Embryonic facial prominence (tissue), 1 donor: Measurements from ENCODE around the gene LAD1.

Experiments
- DNase-seq: peaks from one replicate; pipeline ENCODE4 v3.0.0-alpha.2; 2016; ENCODE audit errors: extremely low spot score

The LAD1 gene

DNA sequence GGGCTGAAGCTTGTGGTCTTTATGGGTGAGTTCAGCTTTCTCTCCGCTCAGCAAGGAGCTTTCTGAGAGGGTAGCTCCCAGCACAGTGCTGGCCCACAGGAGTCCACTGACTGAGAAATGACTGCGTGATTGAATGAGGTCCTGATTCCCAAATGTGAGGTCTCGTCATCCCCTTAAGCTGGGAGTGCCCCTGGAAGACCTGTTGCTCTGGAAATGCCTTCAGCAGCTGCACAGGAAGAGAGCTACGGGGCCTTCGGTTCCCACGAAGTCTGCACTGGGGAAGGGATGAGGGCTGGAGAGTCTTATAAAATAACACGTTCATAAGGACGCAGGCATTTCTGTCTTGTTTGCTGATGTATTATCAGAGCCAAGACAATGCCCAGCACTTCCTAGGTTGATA, 35.7 kb downstream of the LAD1 start:
- DNase-seq = no peak

DNA sequence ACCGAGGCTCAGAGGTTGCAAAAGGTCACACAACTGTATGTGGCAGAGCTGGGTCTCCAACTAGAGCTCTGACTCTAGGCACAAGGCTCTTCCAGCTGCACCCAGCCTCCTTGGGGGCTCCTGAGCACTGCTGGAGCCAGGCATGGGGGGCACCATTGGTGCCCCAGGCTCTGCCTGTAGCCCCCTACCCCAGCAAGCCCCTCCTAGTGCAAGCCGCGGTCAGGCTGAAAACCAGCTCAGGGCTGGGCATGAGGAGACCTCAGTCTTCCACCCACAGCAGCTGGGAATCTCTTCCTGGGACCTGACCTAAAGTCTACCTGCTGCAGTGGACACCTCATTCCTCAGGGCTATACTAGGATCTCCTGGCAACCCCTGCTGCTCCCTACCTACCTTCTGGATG, 36.2 kb downstream of the LAD1 start:
- DNase-seq = no peak

DNA sequence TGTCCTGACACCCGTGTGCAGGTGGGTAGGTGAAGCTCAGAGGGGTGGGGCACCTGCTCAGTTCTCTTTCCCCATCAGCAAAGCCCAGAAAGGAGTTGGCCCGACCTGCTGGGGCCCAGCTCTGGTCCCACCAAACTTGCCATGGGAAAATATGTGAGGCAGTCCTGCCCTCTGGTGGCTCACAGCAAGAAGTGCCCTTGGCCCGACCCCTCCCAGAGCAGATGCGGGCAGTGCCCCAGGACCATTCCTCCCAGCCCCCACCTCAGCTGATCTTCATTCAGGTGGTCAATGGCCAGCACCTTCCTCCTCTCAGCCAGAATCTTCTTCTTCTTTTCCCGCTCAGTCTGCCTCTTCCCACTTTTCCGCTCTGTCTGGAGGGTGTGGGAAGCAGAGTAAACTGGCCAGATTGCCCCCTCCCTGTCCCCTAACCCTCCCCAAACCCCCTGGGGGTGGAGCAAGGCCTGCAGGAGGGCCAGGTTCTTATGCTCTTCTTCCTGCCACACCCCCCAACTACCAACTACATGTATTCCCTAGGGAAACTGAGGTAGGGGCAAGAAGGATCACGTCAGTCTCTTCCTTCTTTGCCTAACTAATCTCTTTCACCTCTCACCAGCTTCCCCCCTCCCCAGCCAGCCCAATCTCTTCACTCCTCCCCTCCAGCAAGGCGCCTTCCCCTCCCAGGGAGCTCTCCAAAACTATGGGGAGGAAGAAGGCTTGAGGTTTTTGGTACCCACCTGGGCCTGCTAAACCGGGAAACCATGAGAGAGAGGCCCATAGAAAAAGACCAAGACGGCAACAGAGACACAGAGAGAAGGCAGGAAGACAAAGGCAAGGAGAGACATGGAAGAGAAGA, 37.2 kb downstream of the LAD1 start:
- DNase-seq = no peak

DNA sequence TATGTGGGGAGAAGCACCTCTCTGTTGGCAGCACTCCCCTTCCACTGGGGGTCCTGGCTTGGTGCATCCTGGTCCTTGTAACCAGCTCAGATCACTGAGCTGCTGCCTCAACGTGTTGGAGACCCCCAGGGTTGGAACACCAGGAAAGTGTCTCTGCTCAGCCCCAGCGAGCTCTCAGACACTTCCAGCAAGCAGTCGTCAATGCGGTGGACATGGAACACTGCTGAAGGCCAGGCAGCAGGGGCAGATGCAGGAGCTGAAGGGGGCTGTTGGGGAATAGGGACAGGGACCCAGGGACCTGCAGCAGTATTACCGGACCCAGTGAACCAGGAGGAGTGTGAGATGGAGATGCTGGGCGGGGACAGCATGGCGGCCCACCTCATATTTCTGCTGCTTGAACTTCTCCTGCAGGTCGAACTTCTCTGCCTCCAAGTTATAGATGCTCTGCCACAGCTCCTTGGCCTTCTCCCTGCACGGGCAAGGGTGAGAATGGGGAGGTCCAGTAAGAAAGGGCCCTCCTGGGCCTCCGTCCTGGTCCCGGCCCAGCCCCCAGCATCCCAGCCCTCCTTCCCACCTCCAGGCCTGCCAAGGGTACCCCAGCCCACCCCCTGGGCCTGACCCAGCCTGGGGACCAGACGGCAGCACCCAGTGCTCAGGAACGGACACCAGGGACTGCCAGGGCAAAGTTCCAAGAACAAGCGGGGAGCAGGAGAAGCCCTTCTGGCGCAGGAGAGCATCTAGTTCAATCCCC, 38.0 kb downstream of the LAD1 start:
- no peak for DNase-seq

DNA sequence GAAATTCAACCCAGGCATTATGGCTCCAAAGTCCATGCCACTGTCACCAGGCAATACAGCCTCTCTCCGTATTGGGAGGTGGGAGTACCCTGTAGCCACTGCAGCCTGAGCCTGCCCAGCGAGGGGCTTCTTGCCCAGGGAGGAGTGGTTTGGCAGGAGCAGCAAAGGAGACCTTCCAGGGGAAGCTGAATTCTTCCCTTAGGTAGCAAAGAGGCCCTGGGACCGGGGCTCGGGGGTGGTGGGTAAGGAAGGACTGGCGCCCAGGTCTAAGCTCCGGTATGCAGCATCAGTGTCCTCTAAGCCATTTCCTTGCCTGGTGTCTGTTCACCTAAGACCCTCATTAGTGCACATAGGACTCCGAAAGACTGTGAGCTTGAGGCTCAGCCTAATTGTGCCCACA, 38.6 kb downstream of the LAD1 start:
- DNase-seq = no peak

DNA sequence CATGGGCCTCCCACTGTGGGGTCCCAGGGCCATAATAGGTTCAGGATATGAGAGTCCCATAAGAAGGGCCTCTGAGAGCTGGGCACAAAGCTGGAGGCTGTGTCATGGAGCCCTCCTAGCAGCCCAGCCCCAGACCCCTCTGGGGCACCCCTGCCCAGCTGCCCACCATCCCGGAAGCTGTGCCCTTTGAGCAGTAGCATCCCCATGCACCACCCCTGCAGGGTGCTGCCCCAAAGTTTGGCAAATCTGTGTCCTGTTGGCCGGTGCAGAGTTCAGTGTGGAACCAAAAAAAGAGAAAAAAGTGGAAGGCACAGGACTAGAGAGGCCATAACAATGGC, 39.3 kb downstream of the LAD1 start:
- no peak for DNase-seq

DNA sequence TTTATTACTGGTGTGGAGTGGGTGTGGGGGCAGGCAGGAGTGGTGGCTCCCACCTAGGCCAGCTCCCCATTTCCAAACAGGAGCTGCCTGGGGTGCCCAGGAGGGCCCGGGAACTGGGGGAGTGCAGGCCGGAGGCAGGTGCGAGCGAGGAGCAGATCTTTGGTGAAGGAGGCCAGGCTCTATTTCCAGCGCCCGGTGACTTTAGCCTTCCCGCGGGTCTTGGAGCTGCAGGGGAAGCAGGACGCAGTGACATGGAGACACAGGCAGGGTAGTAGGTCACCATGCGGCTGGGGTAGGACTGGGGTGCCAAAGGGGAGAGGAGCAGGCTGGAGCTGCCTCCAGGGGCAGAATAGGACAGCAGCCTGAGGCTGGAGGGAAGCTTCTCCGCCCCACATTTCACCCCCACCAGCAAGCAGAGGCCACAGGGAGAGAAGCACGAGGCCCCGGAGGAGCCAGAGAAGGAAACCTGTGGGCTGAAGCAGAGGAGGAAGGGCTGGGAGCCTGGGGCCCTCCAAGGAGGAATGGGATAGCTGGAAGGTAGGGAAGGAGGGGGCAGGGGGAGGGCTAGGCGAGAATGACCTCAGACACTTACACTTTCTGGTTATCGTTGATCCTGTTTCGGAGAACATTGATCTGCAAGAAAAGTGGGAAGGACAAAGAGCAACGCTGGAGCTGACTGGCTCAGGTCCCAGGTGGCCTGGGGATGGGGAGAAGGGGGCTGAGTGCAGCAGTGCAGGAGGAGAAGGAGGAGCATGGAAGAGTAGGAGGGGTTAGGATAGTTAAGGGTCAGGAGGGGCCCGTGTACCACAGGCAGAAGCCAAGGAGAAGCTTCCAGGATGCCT, 39.9 kb downstream of the LAD1 start:
- DNase-seq = no peak

DNA sequence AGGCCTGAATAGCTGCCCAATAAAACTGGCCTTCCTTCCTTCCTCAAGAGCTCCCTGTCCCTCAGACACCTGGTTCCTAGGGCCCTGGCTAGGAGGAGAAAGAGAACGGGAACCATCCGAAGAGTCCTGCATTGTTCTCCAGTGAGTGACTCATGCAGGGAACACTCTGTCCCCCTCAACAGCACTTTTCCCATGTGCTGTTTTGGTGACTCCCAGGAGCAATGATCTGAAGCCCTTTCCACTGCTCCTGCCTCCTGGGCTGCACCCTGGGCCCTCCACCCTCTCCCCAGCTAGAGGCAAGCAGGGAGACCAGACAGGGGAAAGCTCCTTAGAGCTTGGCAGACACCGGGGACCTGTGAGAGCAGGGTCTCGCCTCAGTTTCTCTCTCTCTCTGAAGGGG, 40.5 kb downstream of the LAD1 start:
- no peak for DNase-seq

DNA sequence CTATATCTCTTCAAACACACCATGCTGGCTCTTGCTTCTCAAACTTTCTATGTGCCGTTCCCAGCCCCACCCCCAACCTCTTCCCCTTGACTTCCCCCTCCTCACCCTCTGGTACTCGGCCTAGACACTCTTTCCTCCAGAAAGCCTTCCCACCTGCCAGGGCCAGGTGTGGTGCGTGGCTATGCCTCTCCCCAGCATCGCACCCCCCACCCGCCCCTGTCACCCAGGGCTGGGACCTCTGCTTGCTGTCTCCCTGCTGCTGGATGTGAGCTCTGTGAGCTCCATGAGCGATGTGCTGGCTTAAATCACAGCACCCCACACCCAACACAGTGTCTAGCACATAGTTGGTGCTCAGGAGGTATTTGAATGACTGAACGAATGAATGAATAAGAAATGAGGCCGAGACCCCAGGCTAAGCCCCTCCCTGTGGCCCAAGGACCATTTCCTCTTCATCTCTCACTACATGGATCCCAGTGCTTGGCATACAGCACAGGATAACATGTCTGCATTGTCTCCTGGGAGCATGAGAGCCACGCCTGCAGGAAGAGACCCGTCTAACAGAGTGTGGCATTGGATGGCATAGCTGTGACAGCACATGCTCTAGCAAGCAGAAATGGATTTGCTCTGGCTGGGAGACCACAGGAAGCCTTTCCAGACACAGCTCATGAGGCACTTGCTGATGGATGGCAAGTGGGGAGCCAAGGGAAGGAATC, 41.3 kb downstream of the LAD1 start:
- no peak for DNase-seq

DNA sequence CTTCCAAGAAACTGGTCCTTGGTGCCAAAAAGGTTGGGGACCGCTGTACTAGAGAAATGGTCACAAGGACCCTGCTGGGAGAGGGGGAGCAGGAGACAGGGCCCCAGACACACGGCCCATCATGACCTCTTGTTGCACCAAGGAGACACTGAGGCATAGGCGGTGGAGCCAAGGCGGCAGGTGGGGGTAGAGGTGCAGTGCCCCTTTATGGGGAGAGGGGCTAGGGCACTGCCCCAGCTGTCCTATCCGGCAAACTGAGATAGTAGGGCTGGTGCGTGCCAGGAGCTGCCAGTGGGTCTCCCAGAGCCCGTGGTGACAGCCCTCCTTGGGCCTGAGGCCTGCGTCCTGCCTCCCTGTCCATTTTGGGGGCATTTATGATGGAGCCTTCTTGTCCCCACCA, 41.9 kb downstream of the LAD1 start:
- DNase-seq = no peak

DNA sequence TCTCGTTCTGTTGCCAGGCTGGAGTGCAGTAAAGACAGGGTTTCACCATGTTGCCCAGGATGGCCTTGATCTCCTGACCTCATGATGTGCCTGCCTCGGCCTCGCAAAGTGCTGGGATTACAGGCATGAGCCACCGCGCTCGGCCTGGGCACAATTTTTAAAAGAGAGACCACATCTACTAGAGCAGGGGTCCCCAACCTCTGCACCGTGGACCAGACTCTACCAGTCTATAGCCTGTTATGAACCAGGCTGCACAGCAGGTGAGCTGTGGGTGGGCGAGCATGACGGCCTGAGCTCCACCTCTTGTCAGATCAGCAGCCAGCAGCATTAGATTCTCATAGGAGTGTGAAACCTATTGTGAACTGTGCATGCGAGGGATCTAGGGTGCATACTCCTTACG, 42.4 kb downstream of the LAD1 start:
- no peak for DNase-seq

DNA sequence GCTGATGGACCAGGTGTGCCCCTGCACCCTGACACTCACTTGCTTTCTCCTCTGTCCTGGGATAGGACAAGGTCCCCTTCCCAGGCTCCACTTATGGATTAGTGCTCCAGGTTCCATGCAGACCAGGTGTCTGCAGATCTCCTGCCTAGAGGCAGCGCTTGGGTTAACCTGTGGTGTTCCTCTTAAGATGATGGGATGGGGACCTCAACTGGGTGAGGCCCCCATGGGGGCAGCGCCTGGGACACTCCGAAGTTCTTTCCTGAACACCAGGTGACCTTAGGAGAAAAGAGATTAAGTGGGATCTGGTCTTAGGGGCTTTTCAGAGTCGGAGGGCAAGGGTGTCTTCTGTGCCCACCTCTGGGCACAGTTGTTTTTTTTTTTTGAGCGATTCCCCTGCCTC, 42.9 kb downstream of the LAD1 start:
- no peak for DNase-seq

DNA sequence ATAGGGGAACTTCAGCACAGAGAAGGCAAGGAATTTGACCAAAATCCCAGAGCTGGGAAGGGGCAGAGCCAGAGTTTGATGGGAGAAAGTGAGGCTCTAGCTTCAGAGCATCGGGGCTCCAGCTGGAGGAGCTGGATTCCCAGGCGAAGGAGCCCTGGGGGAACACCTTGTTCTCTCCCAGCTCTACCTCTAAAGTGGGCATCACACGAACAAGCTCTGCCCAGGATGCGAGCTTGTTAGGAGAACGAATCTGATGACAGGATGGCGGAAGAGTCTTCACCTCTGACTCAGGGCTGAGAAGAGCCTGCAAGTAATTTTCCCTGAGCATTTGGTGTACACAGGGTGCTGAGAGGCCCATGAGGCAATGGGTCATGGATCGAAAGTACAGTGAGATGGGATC, 43.7 kb downstream of the LAD1 start:
- DNase-seq = no peak

DNA sequence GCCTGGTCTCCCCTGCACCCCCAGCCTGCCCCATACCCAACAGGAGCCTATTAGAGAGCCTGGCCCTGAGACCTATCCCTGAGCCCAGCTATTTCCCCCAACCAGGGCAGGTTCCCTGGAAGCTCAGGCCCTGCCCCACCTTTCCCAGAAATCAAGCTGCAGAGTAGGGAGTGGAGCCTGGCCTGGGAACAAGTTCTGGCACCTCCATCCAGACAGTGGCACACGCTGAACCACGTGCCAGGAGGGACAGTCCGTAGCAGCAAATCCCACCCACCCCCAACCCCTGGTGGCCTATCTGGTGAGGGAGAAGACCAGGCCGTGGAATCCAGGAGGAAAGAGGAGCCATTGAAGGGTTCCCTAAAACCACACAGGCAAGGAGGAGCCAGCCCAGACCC, 44.2 kb downstream of the LAD1 start:
- no peak for DNase-seq

DNA sequence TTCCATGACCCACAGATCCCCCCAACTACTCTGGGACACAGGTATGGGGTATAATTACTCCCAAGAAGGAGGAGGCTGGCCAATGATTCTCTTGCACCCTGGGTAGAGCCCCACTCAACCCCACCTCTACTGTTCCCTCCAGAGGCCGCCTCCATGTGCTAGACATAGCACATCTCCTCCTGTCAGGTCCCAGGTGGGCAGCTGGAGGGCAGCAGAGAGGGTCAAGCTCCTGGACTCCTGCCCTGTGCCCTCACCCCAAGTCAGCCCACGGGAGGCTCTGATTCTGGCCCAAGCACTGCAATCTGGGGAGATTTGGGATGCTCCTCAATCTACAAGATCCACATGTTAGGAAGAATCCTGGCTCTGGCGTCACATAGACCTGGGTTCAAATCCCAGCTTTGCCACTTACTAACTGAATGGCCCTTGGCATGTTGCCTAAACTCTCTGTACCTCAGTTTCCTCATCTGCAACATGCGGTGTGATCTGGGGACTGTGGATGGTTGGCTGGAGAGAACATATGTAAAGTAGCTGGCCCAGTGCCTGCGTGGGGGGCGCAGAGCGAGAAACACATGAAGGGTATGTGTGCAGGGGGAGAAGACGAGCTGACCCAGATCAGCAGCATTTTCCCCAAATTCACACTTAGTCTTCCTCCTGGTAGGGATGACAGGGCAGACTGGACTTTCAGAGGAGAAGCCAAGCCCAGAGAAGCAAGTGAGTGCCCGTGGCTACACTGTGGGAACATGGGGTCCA, 44.8 kb downstream of the LAD1 start:
- DNase-seq = no peak

DNA sequence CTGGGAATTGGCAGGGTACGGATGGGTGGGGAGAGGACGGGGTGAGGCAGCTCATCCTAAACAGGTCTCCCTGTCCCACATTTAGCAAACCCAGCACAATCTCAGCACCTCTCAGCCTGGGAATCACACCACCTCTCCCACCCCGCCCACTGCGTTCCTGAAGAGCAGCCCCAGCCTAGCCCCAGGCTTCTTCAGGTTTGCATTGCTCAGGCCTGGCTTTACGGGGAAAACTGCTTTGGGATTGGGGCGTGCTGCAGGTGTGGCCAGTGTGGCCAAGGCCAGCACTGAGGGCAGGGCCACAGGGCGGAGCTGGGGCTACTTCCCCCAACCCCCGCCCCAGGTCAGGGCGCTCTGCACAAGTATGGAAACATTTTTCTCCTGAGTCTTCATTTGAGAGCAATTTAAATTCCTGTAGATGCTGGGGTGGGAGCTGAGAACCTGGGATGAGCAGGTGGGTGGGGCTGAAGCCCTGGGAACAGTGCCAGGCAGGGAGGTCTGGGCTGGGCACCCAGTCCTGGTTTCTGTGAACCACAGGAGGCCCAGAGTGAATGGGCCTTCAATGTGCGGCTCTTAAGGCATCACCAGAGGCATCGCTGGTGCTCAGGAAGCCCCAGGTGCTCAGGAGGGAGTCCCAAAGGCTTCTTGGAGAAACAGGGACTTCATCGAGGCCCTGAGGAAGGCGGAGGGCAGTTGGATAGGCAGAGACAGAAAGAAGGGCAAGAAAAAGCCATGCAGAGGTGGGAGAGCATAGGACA, 45.8 kb downstream of the LAD1 start:
- no peak for DNase-seq

DNA sequence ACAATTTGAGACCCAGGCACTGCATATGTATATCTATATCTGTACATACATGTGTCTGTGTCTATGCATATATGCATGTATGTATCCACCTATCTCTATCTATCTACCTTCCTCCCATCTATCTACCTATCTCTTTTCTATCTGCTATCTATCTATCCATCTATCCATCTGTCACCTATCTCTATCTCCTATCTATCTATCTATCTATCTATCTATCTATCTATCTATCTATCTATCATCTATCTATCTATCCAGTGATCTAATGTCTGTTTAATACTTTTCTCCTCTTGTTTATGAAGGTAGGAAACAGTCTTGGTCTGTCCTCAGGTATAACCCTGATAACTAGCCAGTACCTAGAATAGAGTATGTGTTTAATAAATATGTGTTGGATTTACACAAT, 47.5 kb downstream of the LAD1 start:
- DNase-seq = no peak

DNA sequence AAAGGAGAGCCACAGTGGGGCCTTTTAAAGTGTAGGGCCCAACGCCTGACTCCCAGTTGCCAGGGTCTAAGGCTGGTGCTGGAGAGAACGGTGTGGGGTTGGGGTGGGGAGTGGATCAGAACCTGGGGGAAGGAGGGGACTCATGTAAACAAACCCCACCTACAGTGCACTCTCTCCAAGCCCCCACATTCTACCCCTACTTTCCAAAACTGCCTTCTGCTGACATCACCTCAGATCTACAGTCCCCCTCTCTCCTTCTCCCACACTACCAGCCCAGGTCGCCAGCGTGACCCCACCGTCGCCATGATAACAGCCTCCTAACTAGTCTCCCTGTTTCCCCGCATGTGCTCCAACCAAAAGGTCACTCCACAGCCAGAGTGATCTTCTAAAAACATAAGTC, 48.2 kb downstream of the LAD1 start:
- no peak for DNase-seq

DNA sequence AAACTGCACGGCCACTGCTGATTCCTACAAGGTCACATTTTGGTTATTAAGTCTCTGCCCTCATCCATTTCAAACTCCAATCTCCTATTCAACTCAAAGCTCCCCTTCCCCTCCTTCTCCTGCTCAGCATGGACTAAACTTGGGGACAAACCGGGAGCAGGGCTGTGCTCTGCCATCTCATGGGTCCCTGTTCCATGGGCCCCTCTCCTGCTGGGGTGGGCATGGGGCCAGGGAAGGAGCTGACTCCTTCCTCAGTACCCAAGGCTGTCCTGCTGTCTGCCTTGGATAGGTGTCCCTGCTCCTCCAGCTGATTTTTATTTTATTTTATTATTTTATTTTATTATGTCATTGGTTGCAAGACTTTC, 48.8 kb downstream of the LAD1 start:
- no peak for DNase-seq

DNA sequence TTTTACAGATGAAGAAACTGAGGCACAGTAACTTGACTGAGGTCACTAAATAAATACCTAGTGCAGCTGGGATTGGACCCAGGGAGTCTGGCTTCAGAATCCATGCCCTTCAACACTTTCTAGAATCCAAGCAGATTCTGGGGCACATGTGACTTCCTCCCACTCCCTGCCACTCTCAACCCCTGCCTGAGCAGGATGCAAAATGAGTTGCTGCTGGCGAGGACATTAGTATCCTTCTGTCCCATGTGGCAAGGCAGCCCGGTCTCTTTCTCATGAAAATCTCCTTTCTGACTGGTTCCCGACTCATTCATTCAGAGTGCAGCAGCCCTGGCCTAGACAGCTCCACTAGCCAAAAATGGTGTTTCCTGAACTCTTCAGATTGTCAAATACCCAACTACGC, 50.0 kb downstream of the LAD1 start:
- no peak for DNase-seq

DNA sequence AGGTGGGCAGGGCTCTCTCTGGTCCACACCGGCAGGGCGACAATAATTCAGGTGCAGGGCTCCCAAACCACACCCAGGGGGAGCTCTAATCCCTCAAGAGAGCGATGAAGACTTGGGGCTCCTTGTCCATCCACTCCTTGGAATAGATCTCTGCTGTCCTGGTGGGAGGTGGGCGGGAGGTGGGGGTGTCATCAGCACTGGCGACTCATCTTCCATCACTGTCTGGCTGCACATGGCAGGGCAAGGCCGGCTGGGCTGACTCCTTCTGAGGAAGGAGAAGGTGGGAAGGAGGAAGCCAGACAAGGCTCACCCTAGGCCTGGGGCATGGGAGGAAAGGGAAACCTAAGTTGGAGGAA, 50.9 kb downstream of the LAD1 start:
- DNase-seq = no peak
